Measurements from ENCODE around the gene C16orf92.

GRCh38 chr16:29999605-30000004 lies 23.4 kb upstream of the C16orf92 start:
- TF ChIP-seq CTCF (IDR thresholded peaks at IDR 0.05) (no peak), POLR2A (IDR thresholded peaks at IDR 0.05) (no peak)
